Lower lobe of right lung (tissue), 2 donors: ENCODE measurements around the gene TJP1. TPM values are rescaled to one million over a fixed set of nuclear protein-coding genes. Genes with fewer than 3 reads are reported as not detected.

Source experiments
- ATAC-seq, 2 donors: fragments of 200-7000 bp; cut with Tn5 transposase; one replicate each; pipeline ENCODE4 v1.9.1; 2020 to 2022; ENCODE audit warnings: mild to moderate bottlenecking in 2 of 2, moderate library complexity in 2 of 2
- DNase-seq: peaks from one replicate; pipeline ENCODE4 v3.0.0-alpha.2; 2020
- H3K27ac ChIP-seq: fragments of 200-600 bp; one replicate; pipeline ENCODE4 v1.8.0; 2022
- H3K27me3 ChIP-seq: fragments of 200-600 bp; one replicate; pipeline ENCODE4 v1.8.0; 2022; ENCODE audit warnings: low read depth
- H3K36me3 ChIP-seq: fragments of 200-600 bp; one replicate; pipeline ENCODE4 v1.8.0; 2022; ENCODE audit warnings: mild to moderate bottlenecking
- H3K4me1 ChIP-seq: fragments of 200-600 bp; one replicate; pipeline ENCODE4 v1.8.0; 2022
- H3K4me3 ChIP-seq: fragments of 200-600 bp; one replicate; pipeline ENCODE4 v1.8.0; 2022; ENCODE audit warnings: mild to moderate bottlenecking
- H3K9me3 ChIP-seq: fragments of 200-600 bp; one replicate; pipeline ENCODE4 v1.8.0; 2022
- CTCF ChIP-seq: fragments of 200-600 bp; IDR thresholded peaks from one replicate; pipeline ENCODE4 v1.8.0; 2022; ENCODE audit warnings: antibody characterized with exemption, mild to moderate bottlenecking
- intact Hi-C: fragments of 100-400 bp; cut with DNase I; formaldehyde crosslinking; loops from one replicate; pipeline ENCODE4 v1.11.0; 2022
- total RNA-seq: library from RNA; stranded (reverse); fragmentation: NEBNext Ultra II Directional; extraction: Animal tissue kit (Norgen Biotek cat#: 25700); gene quantifications from one replicate; pipeline ENCODE4 v1.2.1, GENCODE V29; 2021
- donor health status: DM: no; HTN: yes; CAD: no; lungs with severe emphysema.

TJP1 gene
- total RNA-seq, 1 donor from 2014 or later = 115 TPM

- peaks cover 19% of the 10 kb centered on the region for H3K4me1 ChIP-seq
- H3K9me3 ChIP-seq = no peaks in the 10 kb centered on the region
- no peaks in the 10 kb centered on the region for H3K27me3 ChIP-seq
- H3K36me3 ChIP-seq = no peaks in the 10 kb centered on the region
- intact Hi-C loops = no loop called here
- ATAC-seq (no peak), DNase-seq (no peak)
- no peak for TF ChIP-seq CTCF
- no peak overlapping the region for H3K4me3 ChIP-seq
- H3K27ac ChIP-seq = no peak overlapping the region
Observed at GRCh38 chr15:29840054-29840453, 17.8 kb upstream of the TJP1 start.

GRCh38 chr15:29838352-29839010 is 16.2 kb upstream of the TJP1 start:
- Histone ChIP-seq H3K4me3 (no peak overlapping the region), H3K9me3 (no peaks in the 10 kb centered on the region), H3K36me3 (no peaks in the 10 kb centered on the region), H3K27ac (no peak overlapping the region), H3K27me3 (no peaks in the 10 kb centered on the region), H3K4me1 (peaks cover 24% of the 10 kb centered on the region)
- DNase-seq (no peak), ATAC-seq (peak; percentile 65 to 75)
- TF ChIP-seq CTCF = no peak
- intact Hi-C loops = no loop called here

- intact Hi-C loops = no loop called here
- H3K9me3 ChIP-seq = no peaks in the 10 kb centered on the region
- peak overlapping the region; percentile 21 for H3K27ac ChIP-seq
- TF ChIP-seq CTCF = no peak
- DNase-seq (no peak), ATAC-seq (peak in 1 of 2 donors; percentile 44)
- no peaks in the 10 kb centered on the region for H3K36me3 ChIP-seq
- no peaks in the 10 kb centered on the region for H3K27me3 ChIP-seq
- H3K4me3 ChIP-seq = no peak overlapping the region
- peaks cover 18% of the 10 kb centered on the region for H3K4me1 ChIP-seq
Observed at GRCh38 chr15:29835301-29835700, 13.0 kb upstream of the TJP1 start.

- Histone ChIP-seq H3K4me1 (peaks cover 18% of the 10 kb centered on the region), H3K27me3 (no peaks in the 10 kb centered on the region), H3K36me3 (no peaks in the 10 kb centered on the region), H3K9me3 (no peaks in the 10 kb centered on the region), H3K4me3 (no peak overlapping the region), H3K27ac (no peak overlapping the region)
- DNase-seq (no peak), ATAC-seq (no peak)
- TF ChIP-seq CTCF = no peak
- intact Hi-C loops = no loop called here
Observed at GRCh38 chr15:29832709-29833108, 10.4 kb upstream of the TJP1 start.

- Histone ChIP-seq H3K4me1 (peaks cover 18% of the 10 kb centered on the region), H3K27me3 (peaks cover 9% of the 10 kb centered on the region), H3K4me3 (no peak overlapping the region), H3K27ac (no peak overlapping the region), H3K36me3 (no peaks in the 10 kb centered on the region), H3K9me3 (no peaks in the 10 kb centered on the region)
- no peak for DNase-seq
- TF ChIP-seq CTCF = no peak
- ATAC-seq = no peak
- intact Hi-C loops = no loop called here
Observed at GRCh38 chr15:29826908-29827820, 4.9 kb upstream of the TJP1 start.
